CD4-positive, alpha-beta T cell treated with Interleukin-12 subunit alpha and Interleukin-12 subunit beta, for 1 hour (primary cell): ENCODE measurements around the gene MBNL3.

Source experiments
- DNase-seq: peaks from one replicate; pipeline ENCODE4 v3.0.0-alpha.2; 2020

MBNL3 gene, protein sequence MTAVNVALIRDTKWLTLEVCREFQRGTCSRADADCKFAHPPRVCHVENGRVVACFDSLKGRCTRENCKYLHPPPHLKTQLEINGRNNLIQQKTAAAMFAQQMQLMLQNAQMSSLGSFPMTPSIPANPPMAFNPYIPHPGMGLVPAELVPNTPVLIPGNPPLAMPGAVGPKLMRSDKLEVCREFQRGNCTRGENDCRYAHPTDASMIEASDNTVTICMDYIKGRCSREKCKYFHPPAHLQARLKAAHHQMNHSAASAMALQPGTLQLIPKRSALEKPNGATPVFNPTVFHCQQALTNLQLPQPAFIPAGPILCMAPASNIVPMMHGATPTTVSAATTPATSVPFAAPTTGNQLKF

DNA sequence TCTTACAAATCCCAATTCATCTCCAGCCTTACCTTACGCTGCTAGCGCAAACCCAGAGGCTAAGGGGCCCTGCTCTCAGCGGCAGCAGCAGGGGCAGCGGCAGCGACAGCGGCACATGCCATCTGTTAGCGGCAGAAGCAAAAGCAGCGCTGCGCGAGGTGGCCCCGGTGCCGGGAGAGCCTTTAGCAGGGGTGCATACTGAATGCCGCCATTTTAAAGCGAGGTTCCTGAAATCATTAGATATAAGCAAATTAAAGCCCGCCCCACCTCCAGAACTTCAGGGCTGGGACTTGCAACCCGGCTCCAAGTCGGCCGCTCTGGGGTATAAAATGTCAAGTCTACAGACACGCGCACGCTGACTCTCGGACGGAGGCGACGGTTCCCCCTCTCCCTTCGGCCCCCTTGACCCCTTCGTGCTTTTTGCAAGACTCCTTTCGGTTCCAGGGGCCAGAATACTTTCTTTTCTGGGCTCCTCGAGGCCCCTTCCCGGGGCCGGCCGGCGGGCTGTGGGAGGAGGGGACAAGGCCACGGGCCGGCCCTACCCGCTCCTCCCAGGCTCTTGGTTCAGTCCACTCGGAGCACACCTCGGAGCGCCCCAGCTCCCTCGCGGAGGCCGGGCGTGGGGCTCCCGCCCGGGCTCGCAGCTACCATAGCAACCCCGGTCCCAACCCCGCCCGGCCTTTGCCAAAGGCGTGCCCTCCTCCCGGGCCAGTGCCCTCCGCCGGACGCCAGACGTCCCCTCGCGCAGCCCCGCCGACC is at the start of gene MBNL3:
MBNL3 (minus strand) TSS at position 220 of the 759 bp plus-strand sequence. CDS start 49,427 bp downstream, outside the sequence.
- DNase-seq = peak; percentile 71

DNA sequence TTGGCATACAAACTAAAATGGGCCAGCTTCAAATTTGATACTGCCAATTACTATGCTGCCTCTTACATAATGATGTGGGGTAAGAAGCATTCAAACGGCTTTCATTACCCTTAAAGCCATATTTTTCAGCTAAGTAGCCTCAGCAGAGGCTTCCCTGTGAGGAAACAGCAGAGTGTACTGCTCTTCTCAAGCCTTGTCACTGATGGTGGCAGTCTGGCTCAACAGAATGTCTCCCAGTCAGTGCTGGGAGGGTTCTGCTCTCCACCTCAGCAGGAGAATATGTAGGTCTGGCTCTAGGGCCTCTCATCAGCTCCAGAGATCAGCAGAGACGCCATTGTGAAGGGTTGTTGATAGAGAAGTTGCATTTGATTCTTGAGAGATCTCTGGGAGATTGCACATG is 44.6 kb upstream of the MBNL3 start:
- DNase-seq = no peak

- DNase-seq = no peak
Observed at GRCh38 chrX:132532913-132533312, 44.1 kb upstream of the MBNL3 start.

DNA sequence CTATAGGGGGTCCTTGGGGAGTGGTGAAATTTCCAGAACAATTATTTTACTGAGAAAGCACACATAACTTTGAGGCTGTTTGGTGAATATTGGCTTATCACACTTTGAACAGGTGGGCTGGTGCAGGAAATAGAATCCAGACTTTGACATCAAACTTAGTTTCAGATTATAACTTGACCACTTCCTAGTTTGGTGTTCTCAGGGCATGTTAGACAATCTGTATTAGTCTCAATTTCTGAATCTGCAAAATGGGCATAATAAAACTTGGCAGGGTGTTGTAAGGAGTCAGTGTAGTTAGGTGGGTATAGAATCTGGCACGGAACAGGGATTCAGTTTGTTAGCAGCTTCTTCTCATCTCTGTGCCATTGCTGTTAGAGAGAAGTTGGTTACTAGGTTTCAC is 43.3 kb upstream of the MBNL3 start:
- DNase-seq = no peak

GRCh38 chrX:132520792-132521191 is 32.0 kb upstream of the MBNL3 start:
- no peak for DNase-seq

DNA sequence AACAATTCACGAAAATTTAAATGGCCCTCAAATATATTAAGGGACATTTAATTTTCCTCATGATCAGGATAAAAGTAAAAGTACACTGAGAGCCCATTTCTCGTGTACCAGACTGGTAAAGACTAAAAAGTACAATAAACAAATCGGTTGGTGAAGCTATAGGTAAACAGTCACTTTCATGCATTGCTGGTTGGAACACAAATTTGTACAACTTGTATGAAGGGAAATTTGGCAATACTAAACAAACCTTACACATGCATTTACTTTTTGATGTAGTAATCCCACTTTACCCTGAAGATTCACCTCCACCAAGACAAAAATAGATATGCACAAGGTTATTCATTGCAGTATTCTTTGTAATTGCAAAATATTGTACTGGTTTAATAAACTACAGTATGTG is 31.4 kb upstream of the MBNL3 start:
- no peak for DNase-seq

- DNase-seq = no peak
Observed at GRCh38 chrX:132518401-132518800, 29.6 kb upstream of the MBNL3 start.

DNA sequence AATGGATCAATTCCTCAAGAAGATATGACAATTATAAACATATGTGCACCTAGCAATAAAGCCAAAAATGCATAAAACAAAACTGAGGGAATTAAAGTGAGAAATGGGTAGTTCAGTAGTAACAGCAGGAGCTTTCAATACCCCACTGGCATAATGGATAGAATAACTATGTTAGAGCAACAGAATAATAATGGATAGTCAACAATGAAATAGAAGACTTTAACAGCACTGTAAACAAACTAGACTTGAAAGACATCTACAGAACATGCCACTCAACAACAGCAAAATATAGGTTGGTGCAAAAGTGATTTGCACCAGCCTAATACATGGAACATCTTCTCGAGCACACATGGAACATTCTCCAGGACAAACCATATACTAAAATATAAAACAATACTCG is 20.0 kb upstream of the MBNL3 start:
- DNase-seq = no peak

GRCh38 chrX:132505116-132505515 is 16.3 kb upstream of the MBNL3 start:
- no peak for DNase-seq

- DNase-seq = no peak
Observed at GRCh38 chrX:132504417-132504816, 15.6 kb upstream of the MBNL3 start.

- no peak for DNase-seq
Observed at GRCh38 chrX:132501606-132502005, 12.8 kb upstream of the MBNL3 start.

GRCh38 chrX:132497432-132497831 is 8.6 kb upstream of the MBNL3 start:
- DNase-seq = no peak

DNA sequence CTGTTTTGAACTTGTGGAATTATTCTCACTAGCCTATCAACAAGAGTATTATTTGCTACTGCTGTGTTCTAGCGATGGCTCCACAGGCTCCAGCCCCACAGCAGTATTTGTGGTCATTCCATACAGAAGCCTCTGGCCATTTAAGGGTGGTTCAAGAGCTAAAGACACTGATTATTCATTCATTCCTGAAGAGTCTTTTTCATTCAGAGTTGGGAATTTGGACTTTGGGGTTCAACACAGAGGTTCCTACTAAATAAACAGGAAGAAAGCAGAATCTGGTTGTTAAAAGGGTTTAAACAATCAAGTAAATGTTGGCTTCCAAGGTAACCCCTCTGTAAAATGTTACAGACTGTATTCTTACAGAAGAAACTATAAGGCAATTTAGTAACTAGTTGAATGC is 4.3 kb upstream of the MBNL3 start:
- DNase-seq = no peak

GRCh38 chrX:132491191-132491590 is 2.4 kb upstream of the MBNL3 start:
- peak; percentile 57 for DNase-seq

- DNase-seq = peak; percentile 57
Observed at GRCh38 chrX:132489578-132490419, 961 bp upstream of the MBNL3 start.

- peak; percentile 42 for DNase-seq
Observed at GRCh38 chrX:132488180-132488705, 595 bp downstream of the MBNL3 start.

DNA sequence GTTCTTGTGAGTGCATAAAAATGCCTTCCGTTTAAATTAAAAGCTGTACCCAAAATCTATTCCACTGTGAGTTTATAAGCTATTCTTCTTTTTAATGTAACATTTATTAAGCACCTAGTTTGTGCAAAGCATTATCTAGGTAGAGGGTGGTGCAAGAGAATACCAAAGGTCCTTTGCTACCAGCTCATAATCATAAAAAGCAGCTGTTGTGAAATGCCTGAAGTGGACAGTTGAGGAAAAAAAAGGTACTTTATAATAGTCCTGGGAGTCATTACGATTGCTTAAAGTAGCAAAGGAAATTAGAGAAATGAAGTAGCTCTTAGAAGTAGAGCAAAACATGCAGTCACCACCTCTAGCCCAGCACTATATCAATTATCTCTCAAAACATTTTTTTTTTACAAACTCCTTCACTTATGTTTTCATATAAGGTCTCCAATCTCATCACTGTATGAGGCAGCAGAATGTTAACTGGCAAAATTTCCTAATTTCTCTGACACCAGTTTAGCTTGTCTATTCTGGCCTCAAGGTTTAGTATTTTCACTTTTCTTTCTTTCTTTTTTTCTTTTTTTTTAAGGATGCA is 2.1 kb downstream of the MBNL3 start:
- DNase-seq = no peak

GRCh38 chrX:132483951-132484350 is 4.9 kb downstream of the MBNL3 start:
- DNase-seq = no peak

- no peak for DNase-seq
Observed at GRCh38 chrX:132483488-132483887, 5.3 kb downstream of the MBNL3 start.

DNA sequence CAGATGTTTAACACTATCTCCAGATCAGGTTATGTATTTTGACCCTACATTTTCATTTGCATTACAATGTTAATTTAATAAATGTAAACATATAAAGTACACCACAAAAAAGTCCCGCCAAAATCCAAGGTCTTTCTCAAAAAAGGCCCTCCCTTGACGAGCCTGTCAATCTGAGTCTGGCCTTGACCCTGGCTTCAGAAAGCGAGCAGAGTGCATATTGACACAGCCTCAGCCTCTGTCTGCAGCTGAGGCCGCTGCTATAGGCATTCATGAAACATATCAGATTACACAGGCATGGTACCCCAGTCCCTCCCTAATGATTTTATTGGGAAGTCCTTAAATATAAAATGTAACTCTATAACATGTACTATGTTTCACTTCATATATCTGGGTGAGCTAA is 6.2 kb downstream of the MBNL3 start:
- DNase-seq = no peak

GRCh38 chrX:132481449-132481848 is 7.4 kb downstream of the MBNL3 start:
- no peak for DNase-seq

- peak; percentile 55 for DNase-seq
Observed at GRCh38 chrX:132480581-132481203, 8.1 kb downstream of the MBNL3 start.
